ENCODE data around the gene IFNLR1.
A peak's percentile ranks its signal among the peaks of the same experiment; 100 is the strongest.

Gene IFNLR1

GRCh38 chr1:24175033-24175755 lies 11.9 kb downstream of the IFNLR1 start:
- peak; percentile 68 for DNase-seq (ENCODE audit: low spot score)

GRCh38 chr1:24173638-24174575 lies 13.2 kb downstream of the IFNLR1 start:
- DNase-seq (ENCODE audit: low spot score): no peak

- no peak for DNase-seq (ENCODE audit: low spot score)
Measured at GRCh38 chr1:24172598-24172997, 14.5 kb downstream of the IFNLR1 start.

- DNase-seq (ENCODE audit: low spot score): no peak
Measured at GRCh38 chr1:24169286-24169685, 17.8 kb downstream of the IFNLR1 start.

- no peak for DNase-seq (ENCODE audit: low spot score)
Measured at GRCh38 chr1:24168245-24168644, 18.8 kb downstream of the IFNLR1 start.

- no peak for DNase-seq (ENCODE audit: low spot score)
Measured at GRCh38 chr1:24167008-24167407, 20.1 kb downstream of the IFNLR1 start.

GRCh38 chr1:24165500-24165899 lies 21.6 kb downstream of the IFNLR1 start:
- DNase-seq (ENCODE audit: low spot score): no peak

GRCh38 chr1:24164004-24164403 lies 23.1 kb downstream of the IFNLR1 start:
- DNase-seq (ENCODE audit: low spot score): no peak

- no peak for DNase-seq (ENCODE audit: low spot score)
Measured at GRCh38 chr1:24162201-24162600, 24.9 kb downstream of the IFNLR1 start.

- no peak for DNase-seq (ENCODE audit: low spot score)
Measured at GRCh38 chr1:24161270-24161669, 25.8 kb downstream of the IFNLR1 start.

- DNase-seq (ENCODE audit: low spot score): no peak
Measured at GRCh38 chr1:24159366-24159765, 27.7 kb downstream of the IFNLR1 start.

GRCh38 chr1:24157918-24158481 lies 29.1 kb downstream of the IFNLR1 start:
- DNase-seq (ENCODE audit: low spot score): no peak

GRCh38 chr1:24156542-24157260 lies 30.4 kb downstream of the IFNLR1 start:
- DNase-seq (ENCODE audit: low spot score): no peak

GRCh38 chr1:24155011-24155782 lies 31.9 kb downstream of the IFNLR1 start:
- DNase-seq (ENCODE audit: low spot score): no peak

- no peak for DNase-seq (ENCODE audit: low spot score)
Measured at GRCh38 chr1:24154215-24154614, 32.9 kb downstream of the IFNLR1 start.

GRCh38 chr1:24152631-24153494 lies 34.2 kb downstream of the IFNLR1 start:
- no peak for DNase-seq (ENCODE audit: low spot score)

GRCh38 chr1:24151175-24151533 lies 35.9 kb downstream of the IFNLR1 start:
- peak; percentile 66 for DNase-seq (ENCODE audit: low spot score)

GRCh38 chr1:24150234-24151174 lies 36.6 kb downstream of the IFNLR1 start:
- peak; percentile 87 for DNase-seq (ENCODE audit: low spot score)

- DNase-seq (ENCODE audit: low spot score): peak; percentile 82
Measured at GRCh38 chr1:24149866-24150233, 37.2 kb downstream of the IFNLR1 start.

Data from LoVo (cell line).